Measurements from ENCODE around the gene ITPKA. TPM values are rescaled to one million over a fixed set of nuclear protein-coding genes. Genes with fewer than 3 reads are reported as not detected.

ITPKA gene
- total RNA-seq, 2 donors from 2014 or later: 3.5 to 5.5 TPM

DNA sequence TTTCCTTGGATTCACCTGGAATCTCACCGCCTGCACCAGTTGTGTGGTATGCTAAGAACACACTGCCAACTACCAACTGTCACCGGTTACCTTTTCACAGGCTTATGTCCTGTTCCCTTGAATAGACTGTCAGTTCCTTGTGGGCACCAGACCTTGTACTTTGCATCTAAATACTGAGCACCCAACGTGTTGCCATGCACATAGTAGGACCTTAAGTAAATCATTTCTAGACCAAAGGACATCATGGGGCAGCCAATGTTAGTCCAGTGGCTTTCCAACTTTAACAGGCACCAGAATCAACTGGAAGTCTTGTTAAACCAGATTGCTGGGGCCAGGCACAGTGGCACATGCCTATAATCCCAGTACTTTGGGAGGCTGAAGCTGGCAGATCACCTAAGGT lies 51.5 kb downstream of the ITPKA start:
- Mint-ChIP-seq H3K4me3 (peak overlapping the region; percentile 97), H3K4me1 (peaks cover 7% of the 10 kb centered on the region), H3K9me3 (no peaks in the 10 kb centered on the region), H3K36me3 (ENCODE audit: low read depth) (no peaks in the 10 kb centered on the region), H3K27me3 (no peaks in the 10 kb centered on the region), H3K27ac (peak overlapping the region; percentile 93)
- ATAC-seq (replicated peaks): no peak

DNA sequence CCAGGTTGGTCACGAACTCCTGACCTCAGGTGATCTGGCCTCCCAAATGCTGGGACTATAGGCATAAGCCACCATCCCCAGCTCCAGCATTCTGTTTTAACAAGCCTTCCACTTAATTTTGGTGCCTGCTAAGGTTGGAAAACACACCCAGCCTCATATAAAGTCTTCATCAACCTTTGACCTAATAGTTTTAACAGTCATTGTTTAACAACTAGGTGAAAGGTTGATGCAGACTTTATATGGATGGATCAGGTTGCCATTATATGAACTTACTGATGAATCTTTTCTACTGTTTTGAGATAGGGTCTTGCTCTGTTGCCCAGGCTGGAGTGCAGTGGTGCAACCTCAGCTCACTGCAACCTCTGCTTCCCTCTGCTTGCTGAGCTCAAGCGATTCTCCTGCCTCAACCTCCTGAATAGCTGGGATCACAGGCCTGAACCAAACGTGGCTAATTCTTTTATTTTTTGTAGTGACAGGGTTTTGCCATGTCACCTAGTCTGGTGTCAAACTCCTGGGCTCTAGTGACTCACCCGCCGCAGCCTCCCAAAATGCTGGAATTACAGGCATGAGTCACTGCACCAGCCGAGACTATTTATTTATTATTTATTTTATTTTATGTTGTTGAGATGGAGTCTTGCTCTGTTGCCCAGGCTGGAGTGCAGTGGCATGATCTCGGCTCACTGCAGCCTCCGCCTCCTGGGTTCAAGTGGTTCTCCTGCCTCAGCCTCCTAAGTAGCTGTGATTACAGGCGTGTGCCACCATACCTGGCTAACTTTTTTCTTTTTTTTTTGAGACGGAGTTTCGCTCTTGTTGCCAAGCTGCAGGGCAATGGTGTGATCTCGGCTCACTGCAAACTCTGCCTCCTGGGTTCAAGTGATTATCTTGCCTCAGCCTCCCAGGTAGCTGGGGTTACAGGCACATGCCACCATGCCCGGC lies 53.4 kb downstream of the ITPKA start:
- no peak for ATAC-seq (replicated peaks)
- no peak overlapping the region for H3K27ac Mint-ChIP-seq
- H3K36me3 Mint-ChIP-seq (ENCODE audit: low read depth): no peaks in the 10 kb centered on the region

GRCh38 chr15:41550066-41550775 lies 56.5 kb downstream of the ITPKA start:
- H3K9me3 Mint-ChIP-seq: no peaks in the 10 kb centered on the region
- no peaks in the 10 kb centered on the region for H3K36me3 Mint-ChIP-seq (ENCODE audit: low read depth)
- no peak for ATAC-seq (replicated peaks)
- no peak overlapping the region for H3K27ac Mint-ChIP-seq
- H3K27me3 Mint-ChIP-seq: no peaks in the 10 kb centered on the region
- H3K4me3 Mint-ChIP-seq: no peak overlapping the region
- H3K4me1 Mint-ChIP-seq: peaks cover 5% of the 10 kb centered on the region

More for the DNA sequence above, 53.4 kb downstream of the ITPKA start:
- peaks cover 7% of the 10 kb centered on the region for H3K4me1 Mint-ChIP-seq
- no peaks in the 10 kb centered on the region for H3K9me3 Mint-ChIP-seq
- no peaks in the 10 kb centered on the region for H3K27me3 Mint-ChIP-seq
- no peak overlapping the region for H3K4me3 Mint-ChIP-seq

Other genes with a start within 250 kb of the ITPKA start
- 10 to 100 TPM in 1 of 2 donors, 1 to 10 TPM in 1; 9.2 to 13.6 TPM for gene OIP5, start 161.3 kb upstream of the ITPKA start, total RNA-seq
- gene NUSAP1, start 161.0 kb upstream of the ITPKA start, total RNA-seq: 100 to 1,000 TPM; 201 to 270 TPM
- 10 to 100 TPM; 13.1 to 21.2 TPM for gene NDUFAF1, start 91.4 kb upstream of the ITPKA start, total RNA-seq
- gene RTF1, start 76.8 kb upstream of the ITPKA start, total RNA-seq: 10 to 100 TPM; 23.6 to 38.2 TPM
- 1 to 10 TPM; 1.9 to 2.8 TPM for gene LTK, start 20.0 kb downstream of the ITPKA start, total RNA-seq
- 10 to 100 TPM; 51.2 to 70.0 TPM for gene RPAP1, start 50.4 kb downstream of the ITPKA start, total RNA-seq
- gene TYRO3, start 65.3 kb downstream of the ITPKA start, total RNA-seq: 1 to 10 TPM; 1.7 to 2.7 TPM
- gene MGA, start 166.5 kb downstream of the ITPKA start, total RNA-seq: 10 to 100 TPM; 36.4 to 36.6 TPM